SW480 (cell line): ENCODE measurements around the gene NRXN2.
"Not testable (repeated sequence)": the region's sequence is repeated elsewhere in the genome, so short reads cannot be mapped to it uniquely, and the experiment has no call there.

Source experiments
- DNase-seq: peaks from one replicate; pipeline ENCODE4 v3.0.0-alpha.2; 2016; ENCODE audit warnings: low spot score

The NRXN2 gene

DNA sequence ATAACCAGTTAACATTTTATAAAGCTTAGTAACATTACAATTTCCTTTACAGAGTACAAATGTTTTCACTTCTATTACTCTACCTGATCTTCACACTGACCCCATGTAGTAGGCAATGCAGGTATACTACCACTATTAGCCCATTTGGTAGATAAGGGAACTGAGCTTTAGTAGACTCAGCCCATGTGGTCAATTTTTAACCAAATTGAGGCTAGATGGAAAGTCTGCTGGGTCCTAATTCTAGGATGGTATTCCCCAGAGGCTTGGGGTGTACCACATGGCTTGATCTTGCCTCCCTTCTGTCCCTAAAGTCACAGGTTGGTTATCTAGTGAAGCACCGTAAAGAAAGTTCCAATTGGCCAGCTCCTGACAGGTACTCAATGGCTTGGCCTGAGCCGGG lies 48.2 kb downstream of the NRXN2 start:
- DNase-seq = no peak

GRCh38 chr11:64673279-64673678 lies 49.7 kb downstream of the NRXN2 start:
- DNase-seq = no peak

DNA sequence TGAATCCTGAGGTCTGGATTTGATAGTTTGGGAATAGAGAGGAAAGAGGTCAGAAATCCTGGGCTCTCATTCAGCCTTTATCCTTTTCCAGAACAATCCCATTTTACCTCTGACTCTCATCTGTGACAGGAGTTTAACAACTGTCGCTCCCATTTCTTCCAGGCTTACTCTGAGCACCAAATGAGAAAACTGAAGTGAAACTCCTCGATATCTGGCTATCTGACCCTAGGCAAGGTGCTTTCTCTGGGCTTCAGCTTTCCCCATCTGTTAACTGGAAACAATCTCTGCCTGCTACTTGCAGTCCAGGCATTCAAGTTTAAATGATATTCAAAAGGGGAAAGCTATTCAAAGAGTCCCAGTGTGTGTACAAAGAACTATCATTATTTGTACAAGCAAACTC lies 50.1 kb downstream of the NRXN2 start:
- DNase-seq = no peak

GRCh38 chr11:64670975-64671374 lies 52.0 kb downstream of the NRXN2 start:
- no peak for DNase-seq

DNA sequence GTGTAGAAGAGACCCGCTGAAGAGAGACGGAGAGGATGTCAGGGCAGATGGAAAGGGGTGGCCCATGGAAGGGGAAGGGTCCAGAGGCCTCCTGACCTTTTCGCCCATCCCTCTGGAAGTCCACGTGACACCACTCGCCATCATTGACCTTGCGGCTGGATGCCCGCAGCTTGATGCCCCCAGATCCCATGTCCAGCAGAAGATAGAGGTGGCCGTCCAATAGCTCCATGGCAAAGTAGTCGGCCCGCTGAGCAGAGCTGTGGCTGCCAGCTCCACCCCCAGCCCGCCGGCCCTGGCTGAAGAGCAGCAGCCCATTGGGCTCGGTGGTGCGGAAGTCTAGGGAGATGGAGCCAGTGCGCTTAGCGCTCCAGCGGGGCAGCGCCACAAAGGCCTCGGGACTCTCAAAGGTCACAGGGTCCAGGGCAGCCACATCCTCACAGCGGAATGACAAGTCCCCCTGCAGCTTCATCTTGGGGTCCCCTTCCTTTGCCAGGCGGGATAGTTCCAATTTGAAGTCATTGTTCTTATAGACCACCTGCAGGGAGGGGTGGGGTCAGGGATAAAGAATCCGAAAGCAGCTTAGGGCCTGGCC lies 55.7 kb downstream of the NRXN2 start:
- no peak for DNase-seq

GRCh38 chr11:64665411-64665821 lies 57.6 kb downstream of the NRXN2 start:
- DNase-seq = no peak

DNA sequence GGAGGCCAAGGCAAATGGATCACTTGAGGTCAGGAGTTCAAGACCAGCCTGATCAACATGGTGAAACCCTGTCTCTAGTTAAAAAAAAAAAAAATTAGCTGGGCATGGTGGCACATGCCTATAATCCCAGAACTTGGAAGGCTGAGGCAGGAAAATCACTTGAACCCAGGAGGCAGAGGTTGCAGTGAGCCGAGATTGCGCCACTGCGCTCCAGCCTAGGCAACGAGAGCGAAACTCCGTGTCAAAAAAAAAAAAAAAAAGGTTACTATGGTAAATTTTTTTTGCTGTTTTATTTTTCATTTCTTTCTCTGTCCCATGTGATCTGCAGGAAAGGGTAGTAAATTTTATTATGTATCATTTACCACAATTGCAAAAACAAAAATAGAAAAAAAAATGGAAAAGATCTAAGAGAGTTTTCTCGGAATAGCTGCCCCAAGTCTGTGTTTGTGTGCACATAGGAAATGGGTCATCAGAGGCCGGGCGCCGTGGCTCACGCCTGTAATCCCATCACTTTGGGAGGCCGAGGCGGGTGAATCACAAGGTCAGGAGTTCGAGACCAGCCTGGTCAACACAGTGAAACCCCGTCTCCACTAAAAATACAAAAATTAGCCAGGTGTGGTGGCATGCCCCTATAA lies 58.6 kb downstream of the NRXN2 start:
- DNase-seq = not testable (repeated sequence)

DNA sequence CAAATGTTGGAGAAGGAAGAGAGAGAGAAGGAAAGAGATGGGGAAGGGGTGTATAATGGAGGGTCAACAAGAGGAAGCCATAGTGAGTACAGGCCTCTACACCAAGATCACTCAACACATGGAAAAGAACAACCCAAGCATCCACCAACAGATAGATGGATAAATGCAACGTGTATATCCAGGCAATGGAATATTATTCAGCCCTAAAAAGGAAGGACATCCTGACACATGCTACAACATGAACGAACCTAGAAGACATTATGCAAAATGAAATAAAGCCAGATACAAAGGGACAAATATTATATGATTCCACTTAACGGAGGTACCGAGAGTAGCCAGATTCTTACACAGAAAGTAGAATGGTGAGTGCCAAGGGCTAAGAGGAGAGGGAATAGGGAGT lies 59.3 kb downstream of the NRXN2 start:
- DNase-seq = no peak

DNA sequence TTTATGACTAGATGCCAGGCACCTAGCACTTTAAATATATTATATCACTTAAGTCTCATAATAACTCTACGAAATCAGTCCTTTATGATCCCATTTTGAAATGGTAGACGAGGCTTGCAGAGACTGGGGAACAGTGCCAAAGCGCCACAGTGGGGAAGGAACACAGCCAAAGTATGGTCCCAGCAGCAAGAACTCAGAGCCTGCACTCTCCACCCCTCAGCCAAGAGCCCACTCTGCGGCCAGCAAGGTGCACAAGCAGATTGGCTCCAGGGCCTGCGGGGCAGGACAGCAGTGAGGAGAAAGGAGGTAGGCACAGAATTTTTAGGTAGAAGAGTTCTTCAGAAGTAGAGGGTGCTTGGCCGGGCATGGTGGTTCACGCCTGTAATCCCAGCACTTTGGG lies 61.4 kb downstream of the NRXN2 start:
- DNase-seq = no peak

DNA sequence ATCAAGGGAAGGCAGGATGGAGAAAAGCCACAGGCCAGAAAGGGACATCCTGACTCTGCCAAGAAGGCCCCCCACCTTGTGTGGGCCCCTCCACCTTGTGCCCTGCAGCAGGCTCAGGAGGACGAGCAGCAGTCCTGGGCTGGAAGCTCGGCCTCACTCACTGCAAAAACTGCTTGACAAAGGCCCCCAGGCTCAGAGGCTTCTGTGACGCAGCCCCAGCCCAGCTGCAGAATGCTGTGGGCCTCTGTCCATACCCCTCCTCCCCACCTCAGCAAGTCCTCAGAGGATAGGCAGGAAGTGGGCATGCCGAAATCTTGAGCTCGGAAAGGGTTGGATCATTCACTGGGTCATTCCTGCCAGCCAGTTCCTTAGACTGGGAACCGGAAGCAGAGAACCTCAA lies 61.9 kb downstream of the NRXN2 start:
- no peak for DNase-seq

GRCh38 chr11:64660706-64661105 lies 62.3 kb downstream of the NRXN2 start:
- DNase-seq = no peak

DNA sequence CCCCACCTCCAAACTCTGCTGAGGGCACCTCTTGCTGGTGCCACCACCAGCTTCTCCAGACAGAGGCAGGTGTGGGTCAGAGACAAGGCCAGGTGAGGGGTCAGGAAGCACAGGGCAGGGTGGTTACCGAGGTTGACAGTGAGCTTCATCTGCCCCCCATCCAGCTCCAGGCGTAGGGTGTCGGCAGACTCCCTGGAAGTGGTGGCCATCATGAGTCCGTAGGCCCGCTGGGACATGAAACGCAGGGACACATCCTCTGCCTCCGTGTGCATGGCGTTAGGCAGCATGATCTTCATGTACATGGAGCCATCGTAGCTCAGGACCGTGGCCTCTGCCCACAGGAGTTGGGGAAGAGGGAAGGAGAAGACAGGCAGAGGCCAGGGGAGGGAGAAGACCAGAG lies 62.8 kb downstream of the NRXN2 start:
- no peak for DNase-seq

- peak; percentile 87 for DNase-seq
Measured at GRCh38 chr11:64659417-64660144, 63.4 kb downstream of the NRXN2 start.

GRCh38 chr11:64658265-64658664 lies 64.7 kb downstream of the NRXN2 start:
- no peak for DNase-seq

- DNase-seq = no peak
Measured at GRCh38 chr11:64656862-64657261, 66.1 kb downstream of the NRXN2 start.

DNA sequence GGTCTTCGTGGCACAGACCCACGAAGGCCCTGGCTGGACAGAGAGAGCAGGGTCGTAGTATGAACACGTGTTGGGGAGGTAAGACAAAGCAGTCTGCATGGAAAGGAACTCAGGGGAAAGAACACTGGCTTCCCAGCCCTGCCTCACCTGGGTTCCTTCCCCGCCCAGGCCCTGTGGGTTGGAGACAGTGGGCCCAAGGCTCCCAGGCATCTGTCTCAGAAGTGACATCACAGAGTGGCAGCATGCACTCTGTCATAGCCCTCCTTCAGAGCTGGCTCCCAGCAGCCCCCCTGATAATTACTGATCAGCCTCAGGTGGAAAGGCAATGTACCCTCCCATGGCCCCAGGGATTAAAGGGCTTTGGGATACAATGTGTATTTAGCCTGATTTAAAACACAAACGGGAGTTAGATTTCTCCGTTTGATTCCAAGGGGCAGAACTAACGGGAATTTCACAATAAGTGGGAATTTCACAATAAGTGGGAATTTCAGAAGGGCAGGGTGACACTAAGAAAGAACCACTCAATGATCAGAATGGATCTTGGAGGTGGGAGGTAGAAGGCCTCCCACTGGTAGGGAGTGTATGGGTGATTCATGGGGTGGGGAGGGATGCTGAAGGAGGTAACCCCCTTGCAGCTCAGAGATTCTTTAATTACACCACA lies 66.9 kb downstream of the NRXN2 start:
- DNase-seq = no peak

- DNase-seq = no peak
Measured at GRCh38 chr11:64654958-64655541, 67.9 kb downstream of the NRXN2 start.

GRCh38 chr11:64654439-64654838 lies 68.6 kb downstream of the NRXN2 start:
- no peak for DNase-seq

GRCh38 chr11:64653388-64653973 lies 69.5 kb downstream of the NRXN2 start:
- DNase-seq = no peak

- DNase-seq = peak; percentile 62
Measured at GRCh38 chr11:64652586-64653387, 70.2 kb downstream of the NRXN2 start.

GRCh38 chr11:64650923-64651523 lies 72.0 kb downstream of the NRXN2 start:
- no peak for DNase-seq
